EH (cell line): ENCODE data around the gene ETV3.
A peak's percentile ranks its signal among the peaks of the same experiment; 100 is the strongest.
"Not testable (repeated sequence)": the region's sequence is repeated elsewhere in the genome, so short reads cannot be mapped to it uniquely, and the experiment has no call there.

Source experiments
- DNase-seq: peaks from one replicate; pipeline ENCODE4 v3.0.0-alpha.2; 2015; ENCODE audit warnings: low read depth

Gene ETV3

DNA sequence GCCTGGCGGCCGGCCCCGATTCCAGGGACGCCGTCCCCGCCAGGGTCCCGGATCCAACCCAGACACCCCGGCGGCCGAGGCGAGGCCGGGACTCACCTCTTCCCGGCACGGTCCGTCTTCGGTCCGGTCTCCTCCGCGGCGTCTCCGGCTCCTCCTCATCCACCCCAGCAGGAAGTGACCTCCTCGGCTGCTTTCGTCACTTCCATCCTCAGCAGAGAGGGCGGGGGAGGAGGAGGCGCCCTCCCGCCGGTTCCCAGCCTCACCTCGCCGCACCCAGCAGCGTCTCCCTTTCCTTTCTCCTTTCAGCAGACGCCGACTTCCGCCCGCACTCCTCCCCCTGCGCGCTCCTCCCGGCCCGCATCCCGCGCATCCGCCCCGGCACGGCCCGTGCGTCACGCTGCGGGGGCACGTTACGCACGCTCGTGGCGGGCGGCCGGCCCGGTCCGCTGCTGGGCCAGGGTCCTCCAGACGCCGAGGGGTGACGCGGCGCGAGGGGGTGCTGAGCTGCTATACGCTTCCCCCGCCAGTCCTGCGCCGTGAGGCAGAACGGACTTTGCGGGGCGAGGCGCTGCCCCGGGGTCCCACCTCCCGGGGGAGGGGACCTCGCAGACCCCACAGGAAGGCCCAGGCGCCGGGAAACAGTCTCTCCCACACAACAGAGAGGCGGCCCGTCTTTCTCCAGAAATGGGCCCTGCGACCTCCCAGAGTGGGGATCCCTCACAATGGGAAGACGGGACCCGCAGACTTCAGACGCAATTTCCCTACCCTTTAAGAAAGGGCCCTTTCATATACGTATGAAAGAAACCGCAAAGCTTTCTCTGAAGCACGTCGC lies at the start of gene ETV3:
ETV3 (minus strand) TSS at position 176 of the 832 bp plus-strand sequence. CDS start 2,043 bp downstream, outside the sequence.
- peak; percentile 96 for DNase-seq

DNA sequence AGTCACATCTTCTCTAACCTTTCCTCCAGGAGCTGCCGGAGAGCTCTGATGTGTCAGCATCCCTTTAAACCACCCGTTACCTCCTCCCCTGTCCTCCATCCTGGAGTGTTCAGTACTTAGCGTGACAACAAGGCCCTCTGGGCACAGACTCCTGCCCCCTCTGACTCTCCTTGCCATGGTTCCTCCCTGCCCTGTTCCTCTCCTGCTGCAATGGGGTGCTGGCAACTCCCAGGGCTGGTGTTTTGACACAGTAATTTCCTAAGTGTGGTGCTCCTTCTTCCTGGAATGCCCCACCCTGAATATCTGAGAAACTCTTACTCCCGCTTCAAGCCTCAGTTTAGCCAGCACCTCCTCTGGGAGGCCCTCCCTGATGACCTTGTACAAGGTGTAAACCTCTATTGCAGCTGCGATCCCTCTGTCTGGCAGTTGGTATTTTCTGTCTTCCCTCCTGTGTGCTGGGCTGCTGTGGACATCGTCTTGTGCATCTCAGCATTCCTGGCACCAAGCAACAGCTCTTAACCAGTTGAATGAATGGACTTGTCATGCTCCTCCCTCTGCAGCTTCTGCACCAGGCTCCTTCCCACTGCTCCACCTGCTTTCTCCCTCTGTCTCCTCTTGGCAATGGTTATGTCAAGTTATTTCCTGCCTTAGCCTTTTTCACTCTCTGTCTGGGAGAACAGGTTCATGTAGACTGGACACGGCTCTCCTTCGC lies 48.2 kb upstream of the ETV3 start:
- DNase-seq: no peak

DNA sequence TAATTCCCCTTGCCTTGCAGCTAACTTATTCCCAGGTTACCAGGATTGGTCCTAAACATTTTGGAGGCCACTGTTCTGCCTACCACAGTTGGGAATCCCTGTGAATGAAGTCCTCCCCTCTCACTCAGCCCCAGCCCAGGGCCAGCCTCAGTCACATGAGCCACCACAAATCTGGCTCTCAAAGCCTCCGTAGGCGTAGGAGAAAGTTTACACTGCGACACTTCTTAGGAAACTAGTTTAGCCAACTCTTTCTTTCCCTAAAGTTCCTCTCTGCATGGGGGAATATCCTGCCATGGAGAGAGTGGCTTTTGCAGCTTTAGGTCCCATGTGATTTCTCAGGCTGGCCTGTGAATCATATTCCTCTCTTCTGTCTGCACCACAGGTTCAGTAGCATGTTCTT lies 45.7 kb upstream of the ETV3 start:
- DNase-seq: no peak

DNA sequence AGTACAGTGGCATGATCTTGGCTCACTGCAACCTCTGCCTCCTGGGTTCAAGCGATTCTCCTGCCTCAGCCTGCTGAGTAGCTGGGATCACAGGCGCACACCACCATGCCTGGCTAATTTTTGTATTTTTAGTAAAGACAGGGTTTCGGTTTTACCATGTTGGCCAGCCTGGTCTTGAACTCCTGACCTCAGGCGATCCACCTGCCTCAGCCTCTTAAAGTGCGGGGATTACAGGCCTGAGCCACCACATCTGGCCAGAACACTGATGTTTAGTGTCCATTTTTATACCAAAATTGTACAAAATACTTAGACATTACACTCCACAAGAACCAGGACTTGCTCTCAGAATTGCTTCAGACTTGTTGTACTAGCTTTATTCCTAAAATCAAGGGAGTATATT lies 44.2 kb upstream of the ETV3 start:
- DNase-seq: not testable (repeated sequence)

DNA sequence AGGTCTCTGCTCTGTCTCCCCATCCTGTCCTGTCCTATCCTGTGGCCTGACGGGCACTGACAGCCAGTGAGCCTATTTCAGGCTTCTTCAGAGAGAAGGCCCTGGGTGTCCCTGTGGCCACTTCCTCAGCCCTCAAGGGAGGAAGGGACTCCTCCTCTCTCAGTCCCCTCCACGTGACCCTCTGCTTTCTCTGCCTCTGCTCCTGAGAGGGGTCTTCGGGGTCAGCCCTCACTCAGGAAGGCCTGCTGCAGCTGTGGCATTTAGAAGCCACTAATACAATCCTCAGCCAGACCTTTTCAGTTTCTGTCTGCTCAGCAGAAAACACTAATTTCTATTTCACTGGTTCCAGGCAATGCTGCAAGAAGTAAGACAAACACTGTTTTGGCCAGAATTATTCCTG lies 43.6 kb upstream of the ETV3 start:
- no peak for DNase-seq

DNA sequence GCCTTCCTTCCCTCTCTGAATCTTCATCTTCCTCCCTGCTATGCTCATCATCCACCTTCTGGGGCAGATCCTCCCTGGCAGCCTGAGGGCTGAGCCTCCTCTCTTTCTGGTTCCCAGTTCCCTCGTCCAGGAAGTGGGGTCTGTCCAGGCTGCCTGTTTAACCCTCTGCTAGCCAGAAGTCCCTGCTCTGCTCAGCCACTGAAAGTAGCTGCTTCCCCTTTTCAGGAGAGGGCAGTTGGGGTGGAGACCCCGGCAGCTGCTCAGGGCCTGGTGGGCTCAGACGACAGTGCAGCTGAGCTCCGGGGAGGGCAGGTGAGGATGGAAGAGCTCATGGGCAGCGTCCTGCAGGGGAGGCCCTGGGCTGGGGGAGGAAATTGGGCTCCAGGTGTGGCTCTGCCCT lies 43.1 kb upstream of the ETV3 start:
- no peak for DNase-seq

DNA sequence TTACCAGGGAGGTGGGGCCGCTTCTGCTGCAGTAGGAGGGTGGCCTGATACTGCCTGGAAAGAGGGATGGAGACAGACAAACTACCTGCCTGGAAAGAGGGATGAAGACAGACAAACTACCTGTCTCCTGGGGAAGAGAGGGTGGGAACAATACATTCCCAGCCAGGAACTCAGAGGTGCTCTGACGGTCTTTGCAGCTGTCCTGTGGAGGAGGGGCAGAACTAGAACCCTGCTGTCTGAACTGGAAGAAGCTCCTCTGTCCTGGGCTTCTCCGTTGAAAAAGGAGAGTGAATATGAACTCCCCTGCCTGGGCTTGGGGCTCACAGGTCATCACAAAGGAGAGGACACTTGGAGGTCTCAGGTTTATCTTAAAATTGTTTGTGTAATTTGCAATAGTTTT lies 40.3 kb upstream of the ETV3 start:
- DNase-seq: no peak

DNA sequence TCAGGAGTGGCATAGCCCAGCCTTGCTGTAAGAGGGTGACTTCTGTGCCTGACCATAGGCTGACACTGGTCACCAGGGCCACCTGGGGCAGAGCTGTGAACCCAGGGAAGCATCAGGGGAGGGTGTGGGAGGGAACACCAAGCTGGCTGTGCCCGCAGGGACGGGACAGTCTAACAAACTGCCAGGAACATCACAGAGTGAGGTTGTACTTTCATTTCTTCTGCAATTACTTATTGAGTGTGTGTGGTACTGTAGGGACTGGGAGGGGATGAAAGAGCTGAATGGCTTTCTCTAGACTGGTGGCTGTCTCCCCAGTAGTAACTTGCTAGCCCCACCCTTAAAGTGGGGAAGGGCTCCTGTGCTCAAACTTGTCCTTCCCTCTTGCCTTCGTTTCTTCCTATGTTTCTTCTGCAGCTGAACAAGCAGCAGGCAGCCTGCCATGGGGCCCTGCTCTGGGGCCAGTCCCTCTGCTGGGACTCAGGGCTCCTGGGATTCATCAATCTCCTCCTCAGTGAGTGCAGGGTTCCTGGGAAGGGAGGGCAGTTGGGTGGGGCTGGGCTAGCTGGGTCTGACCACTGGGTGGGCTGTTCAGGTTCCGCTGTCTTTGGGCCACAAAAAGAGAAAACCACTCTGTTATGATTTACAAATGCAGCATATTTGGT lies 39.7 kb upstream of the ETV3 start:
- DNase-seq: no peak

DNA sequence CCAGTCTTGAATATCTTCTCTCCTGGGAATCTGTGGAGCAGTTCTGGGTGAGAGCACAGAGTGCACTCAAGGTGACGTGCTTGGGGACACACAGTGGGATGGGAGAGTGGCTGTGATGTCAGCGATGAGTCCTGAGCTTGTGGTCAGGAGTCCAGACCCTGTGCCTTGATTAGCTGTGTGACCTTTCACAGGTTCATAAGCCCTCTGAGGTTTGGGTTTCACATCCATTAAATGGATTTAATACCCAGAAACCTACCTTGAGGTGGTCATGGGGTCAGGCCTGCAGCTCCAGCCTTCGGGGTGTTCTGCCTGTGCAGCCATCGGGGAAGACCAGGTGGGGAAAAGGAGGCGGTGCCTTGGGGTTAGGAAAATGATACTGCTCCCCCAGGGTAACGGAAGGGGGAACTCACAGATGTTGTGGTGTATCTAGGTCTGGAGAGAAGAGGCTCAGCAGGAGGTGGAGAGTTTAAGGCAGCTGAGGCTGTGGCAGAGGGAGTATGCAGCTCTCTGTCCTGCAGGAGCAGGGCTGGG lies 38.5 kb upstream of the ETV3 start:
- DNase-seq: no peak

DNA sequence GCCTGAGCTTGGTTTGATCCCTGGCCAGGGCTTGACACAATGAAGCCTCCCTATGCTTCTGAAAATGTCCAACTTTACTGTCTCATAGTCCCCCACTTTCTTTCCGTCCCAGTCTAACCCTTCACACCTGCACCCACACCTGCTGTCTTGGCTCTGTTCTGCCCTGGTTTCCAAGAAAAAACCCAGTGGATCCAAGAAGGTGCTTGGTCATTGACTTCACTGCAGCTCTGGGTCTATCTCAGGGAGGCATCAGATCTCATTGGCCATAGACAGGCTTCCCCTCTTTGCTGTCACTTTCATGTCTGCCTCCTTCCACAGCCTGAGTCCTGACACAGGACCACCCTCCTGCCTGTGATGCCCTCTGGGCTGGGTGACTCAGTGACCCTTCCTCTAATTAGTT lies 37.8 kb upstream of the ETV3 start:
- DNase-seq: no peak

DNA sequence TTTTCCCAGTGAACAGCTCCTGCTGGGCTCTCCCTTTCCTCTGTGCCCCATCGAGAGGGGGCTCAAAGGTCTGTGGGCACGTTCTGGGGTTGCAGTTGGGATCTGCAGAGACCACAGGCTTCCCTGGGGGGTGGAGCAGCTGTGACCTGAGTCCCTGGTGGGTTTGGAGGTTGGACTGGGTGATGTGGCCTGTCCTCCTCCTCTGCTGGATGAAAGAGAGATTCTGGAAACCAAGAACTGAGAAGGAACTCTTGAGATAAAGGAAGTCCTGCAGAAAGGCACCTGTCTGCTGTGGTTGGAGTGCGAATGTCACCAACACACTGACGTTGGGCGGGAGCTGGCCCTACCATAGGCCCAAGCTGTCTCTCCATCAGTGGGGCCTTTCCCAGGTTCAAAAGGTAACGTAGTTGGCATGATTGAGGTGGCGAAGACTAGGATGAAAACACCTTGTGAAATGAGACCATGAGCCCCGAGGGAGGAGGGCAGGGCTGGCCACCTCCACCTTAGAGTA lies 35.8 kb upstream of the ETV3 start:
- no peak for DNase-seq

DNA sequence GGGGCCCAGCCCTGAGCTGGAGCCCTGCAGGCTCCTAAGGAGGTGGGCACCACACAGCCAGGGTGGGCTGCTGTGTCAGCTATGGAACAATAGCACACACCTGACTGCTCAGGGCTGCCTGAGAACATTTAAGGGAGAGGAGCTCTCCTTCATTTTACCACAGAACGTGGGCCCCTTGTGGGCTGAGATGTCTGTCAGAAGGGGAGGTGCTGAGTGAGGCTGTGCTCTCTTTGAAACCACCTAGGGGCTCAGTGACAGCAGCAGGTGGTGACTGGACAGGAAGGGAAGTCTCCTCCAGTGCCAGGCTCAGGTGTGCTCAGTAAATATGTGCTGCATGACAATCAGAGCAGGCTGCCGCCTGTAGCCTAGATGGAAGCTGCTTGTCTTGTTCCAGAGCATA lies 35.0 kb upstream of the ETV3 start:
- DNase-seq: not testable (repeated sequence)

DNA sequence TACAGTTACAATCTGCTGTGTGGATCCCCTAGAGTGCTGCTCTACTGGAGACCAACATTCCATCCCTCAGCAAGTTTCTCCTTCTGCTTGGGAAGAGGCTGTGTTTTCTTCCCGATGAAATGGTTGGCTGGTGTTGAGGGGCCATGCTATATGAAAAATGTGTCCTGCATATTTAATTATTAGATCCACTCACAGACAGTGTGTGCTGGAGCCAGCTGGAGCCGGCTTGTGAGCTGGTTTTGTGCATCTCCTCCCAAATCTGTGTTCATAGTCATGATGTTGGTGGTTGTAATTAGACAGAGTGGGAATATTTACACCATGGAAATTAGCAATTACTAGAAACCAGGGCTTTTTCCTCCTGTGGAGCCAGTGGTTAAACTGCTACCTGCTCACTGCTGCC lies 34.4 kb upstream of the ETV3 start:
- not testable (repeated sequence) for DNase-seq

DNA sequence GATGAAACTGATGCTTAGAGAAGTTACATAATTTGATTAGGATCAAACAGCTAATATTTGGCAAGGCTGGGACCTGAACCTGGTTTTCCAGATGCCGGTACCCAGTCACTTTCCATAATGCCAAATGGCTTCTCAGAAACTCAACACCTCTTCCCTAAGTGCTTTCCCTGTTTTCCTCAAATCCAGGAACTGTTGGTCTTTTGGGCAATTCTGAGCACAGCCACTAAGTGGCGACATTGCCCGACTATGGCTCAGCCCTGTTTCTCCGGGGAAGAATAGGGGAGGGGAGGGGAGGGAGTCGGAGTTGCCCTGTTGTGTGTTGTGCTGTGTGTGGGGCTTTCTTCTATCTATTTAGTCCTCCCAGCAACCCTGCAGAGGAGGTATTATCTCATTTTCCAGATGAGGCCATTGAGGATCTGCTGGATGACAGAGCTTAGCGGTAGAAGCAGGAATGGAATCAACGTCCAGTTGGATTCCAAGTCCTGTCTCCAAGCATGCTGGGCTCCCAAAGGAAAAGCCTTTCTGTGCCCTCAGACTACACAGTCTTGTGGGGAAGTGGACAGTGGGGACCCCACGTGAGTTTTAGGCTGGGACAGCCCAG lies 33.8 kb upstream of the ETV3 start:
- DNase-seq: not testable (repeated sequence)

DNA sequence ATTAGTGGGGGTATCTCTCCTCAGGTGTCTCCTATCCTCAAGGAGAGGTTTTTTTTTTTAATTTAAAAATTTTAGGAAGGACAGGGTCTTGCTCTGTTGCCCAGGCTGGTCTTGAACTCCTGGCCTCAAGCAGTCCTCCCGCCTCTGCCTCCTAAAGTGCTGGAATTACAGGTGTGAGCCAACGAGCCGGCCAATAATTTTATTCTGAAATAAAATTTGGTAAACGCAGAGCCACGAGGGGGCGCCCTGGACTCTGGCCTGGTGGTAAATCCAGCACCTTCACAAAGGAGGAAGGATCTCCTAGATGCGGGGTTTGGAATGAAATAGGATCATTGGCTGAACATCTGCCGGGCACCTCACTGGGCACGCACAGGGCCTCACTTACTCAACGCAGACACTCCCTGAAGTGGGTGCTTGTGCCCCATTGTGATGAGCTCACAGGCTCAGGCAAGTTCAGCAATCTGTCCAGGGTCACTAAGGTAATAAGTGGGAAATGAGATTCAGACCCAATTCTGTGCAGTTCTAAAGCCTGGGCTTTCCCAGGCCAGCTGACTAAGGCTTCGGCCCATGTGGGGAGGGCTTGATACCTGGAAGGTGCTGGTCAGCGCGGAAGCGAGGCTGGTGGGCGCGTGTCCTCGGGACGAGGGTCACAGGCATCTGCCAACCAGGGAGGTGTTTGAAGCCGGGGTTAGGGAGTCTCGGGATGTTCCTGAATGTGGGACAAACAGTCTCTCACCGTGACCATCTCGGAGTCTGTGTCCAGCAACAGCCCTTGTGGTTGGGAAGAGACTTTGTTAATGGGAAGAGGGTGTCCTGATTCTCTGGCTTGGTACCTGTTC lies 32.7 kb upstream of the ETV3 start:
- peak; percentile 25 for DNase-seq

DNA sequence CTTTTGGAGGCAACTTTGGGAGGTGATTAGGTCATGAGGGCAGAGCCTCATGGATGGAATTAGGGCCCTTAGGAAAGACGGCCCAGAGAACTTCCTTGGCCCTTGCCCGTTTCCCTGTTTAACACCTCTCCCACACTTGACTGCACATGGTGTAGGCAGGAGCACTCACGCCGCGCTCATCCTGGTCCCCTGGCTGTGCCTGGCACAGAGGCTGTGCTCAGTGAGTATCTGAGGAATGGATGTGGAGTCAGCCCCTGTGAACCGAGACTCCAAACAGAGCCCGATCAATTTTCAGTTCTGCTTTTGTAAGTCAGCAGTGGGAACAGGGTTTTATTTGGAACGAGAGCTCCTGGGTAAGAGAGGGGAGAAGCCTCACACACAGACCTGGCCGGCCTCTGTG lies 29.8 kb upstream of the ETV3 start:
- DNase-seq: no peak

DNA sequence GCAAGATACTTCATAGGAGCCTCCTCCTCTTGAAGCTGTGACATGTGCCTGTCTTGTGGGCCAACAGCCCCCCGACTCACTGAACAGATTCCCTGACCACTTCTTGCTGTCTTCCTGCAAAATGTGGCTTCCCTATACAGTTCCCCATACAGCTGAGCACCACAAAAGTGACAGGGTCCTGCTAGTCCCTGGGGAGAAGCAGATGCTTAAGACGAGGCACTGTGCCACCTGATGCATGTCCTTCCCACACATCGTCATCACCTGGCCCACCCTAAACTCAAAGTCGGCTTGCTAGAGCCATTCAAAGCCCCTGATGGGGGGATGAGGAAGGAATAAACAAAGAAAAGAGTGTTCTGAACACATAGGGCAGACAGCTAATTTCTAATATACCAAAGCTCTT lies 29.2 kb upstream of the ETV3 start:
- DNase-seq: no peak

DNA sequence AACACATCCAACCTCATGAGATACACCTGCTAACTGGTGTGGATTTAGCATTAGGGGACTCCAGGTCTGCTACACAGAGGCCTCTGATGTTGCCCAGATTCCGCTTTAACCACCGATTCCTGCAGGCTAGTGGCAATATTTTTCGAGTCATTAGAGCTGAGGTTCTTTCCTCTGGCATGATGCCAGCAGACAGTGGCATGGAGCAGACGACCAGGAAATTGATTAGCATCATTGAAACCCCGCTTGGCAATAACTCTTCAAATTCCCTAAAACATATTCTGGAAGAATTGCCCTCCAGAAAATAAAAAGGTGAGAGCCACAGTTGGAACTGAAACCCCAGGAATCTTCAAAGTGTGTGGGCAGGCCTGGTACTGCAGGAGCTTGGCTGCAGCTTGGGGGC lies 28.4 kb upstream of the ETV3 start:
- no peak for DNase-seq

DNA sequence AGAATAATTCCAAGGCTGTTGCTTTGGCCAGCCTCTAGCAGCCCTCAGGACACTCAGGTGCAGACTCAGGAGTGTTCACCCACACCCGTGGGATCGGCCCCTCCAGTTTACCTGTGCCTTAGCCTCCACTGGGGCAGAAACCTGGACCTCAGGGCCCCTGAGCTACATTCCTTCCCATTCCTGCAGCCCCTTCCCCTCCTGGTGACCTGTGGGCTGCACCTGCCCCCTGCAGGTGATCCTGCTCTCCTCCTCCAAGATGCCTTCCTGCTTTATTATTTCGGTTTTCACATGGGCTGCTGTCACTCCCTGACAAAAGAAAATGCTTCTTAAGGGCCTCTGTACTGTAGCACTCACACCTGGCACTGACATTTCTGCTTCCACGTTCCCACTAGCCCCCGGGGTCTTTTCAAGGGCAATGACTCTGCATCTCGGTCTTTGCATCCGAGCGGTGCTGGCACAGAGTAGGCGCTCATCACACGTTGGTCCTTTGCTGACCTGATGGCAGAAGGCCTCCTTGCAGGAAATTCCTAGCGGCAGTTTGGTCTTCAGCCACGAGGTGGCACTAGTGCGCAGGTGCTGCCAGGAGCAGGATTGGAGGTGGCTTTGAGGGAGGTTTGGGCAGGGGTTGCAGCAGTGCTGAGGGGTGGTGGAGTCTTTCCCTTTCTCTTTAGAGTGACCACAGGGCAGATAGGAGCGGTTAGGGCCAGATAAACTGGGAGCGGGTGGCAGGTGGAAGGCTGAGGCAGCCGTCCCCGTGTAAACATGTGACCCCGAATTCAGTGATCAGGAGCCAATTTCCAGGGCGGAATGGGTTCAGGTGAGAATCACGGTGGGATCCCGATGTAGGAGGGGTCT lies 25.3 kb upstream of the ETV3 start:
- peak; percentile 61 for DNase-seq

DNA sequence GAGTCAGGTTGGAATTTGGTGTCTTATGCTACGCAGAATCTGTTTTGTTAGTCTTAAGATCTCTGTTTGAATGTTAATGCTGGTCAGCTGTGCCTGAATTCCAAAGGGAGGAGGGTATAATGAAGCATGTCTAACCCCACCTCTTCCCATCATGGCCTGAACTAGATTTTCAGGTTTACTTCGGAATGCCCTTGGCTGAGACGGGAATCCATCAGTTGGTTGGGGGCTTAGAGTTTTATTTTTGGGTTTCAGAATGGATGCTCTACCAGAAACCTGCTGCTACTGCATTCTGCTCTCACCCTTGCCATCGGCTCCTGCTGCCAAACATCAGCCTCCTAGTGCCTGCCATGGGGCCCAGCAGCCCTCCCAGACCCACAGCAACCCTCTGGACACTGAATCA lies 24.1 kb upstream of the ETV3 start:
- no peak for DNase-seq
